Measurements from ENCODE around the gene CLCNKA.
"Not testable (repeated sequence)": the region's sequence is repeated elsewhere in the genome, so short reads cannot be mapped to it uniquely, and the experiment has no call there.

Gene CLCNKA

GRCh38 chr1:16055613-16056520 lies 34.0 kb downstream of the CLCNKA start:
- Histone ChIP-seq H3K27me3 (ENCODE audit: control insufficient read depth, insufficient read depth, low read length) (no peaks in the 10 kb centered on the region), H3K27ac (ENCODE audit: low read depth, low read length) (no peak overlapping the region), H3K9ac (ENCODE audit: low read length) (no peak overlapping the region), H3K4me3 (ENCODE audit: low read length) (peak overlapping the region; percentile 21), H3K36me3 (ENCODE audit: control insufficient read depth, insufficient read depth, low read length) (no peaks in the 10 kb centered on the region), H3K4me1 (ENCODE audit: control insufficient read depth, insufficient read depth, low read length) (no peaks in the 10 kb centered on the region)

DNA sequence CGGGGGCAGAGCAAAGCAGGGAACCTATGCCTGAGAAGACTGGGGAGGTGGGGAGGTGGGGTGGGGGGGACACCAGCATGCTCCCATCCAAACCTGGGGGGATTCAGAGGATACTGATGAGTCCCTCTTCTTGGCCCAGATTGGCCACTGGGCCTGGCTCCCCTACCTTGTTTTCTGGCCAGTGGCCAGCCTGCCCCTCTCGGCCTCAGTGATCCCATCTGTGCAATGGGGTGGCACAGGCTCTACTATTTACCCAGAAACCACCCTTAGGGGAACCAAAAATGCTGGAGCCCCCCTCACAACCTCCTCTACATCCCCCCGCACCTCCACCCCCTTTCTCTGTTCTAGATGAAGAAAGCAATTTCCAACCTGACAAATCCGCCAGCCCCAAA lies 34.7 kb downstream of the CLCNKA start:
- not testable (repeated sequence) for H3K4me3 ChIP-seq (ENCODE audit: low read length); H3K36me3 ChIP-seq (ENCODE audit: control insufficient read depth, insufficient read depth, low read length); H3K27ac ChIP-seq (ENCODE audit: low read depth, low read length); H3K4me1 ChIP-seq (ENCODE audit: control insufficient read depth, insufficient read depth, low read length); H3K9ac ChIP-seq (ENCODE audit: low read length); H3K27me3 ChIP-seq (ENCODE audit: control insufficient read depth, insufficient read depth, low read length)

DNA sequence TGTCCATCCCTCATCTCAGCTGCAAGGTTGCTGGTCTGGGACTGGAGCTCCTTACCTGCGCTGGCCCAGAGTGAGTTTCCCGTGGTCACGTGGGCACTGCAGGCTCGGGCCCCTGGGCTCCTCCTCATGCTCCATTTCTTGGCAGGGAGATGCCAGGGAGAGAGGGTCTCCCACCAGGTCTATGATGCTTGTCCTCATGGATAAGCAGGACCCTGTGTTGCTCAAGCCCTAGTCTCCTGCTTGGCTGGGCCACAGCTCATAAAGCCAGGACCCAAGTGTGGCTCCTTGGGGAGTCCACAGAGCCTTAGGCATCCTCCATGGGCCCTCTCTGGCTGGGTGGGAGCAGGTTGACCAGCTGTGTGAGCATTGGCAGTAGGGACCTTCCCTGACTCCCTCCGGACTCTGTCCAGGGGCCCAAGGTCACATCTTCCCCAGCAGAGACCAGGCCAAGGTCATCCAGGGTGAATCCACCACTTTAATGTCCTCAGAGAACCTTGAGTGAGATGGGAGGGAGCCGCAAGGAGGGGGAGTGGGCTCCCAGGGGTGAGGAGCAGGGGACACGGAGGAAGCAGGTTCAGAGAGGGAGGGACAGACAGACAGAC lies 35.6 kb downstream of the CLCNKA start:
- not testable (repeated sequence) for H3K27me3 ChIP-seq (ENCODE audit: control insufficient read depth, insufficient read depth, low read length); H3K4me1 ChIP-seq (ENCODE audit: control insufficient read depth, insufficient read depth, low read length); H3K9ac ChIP-seq (ENCODE audit: low read length); H3K27ac ChIP-seq (ENCODE audit: low read depth, low read length); H3K36me3 ChIP-seq (ENCODE audit: control insufficient read depth, insufficient read depth, low read length); H3K4me3 ChIP-seq (ENCODE audit: low read length)

GRCh38 chr1:16058394-16059120 lies 36.7 kb downstream of the CLCNKA start:
- not testable (repeated sequence) for H3K36me3 ChIP-seq (ENCODE audit: control insufficient read depth, insufficient read depth, low read length); H3K27me3 ChIP-seq (ENCODE audit: control insufficient read depth, insufficient read depth, low read length); H3K4me3 ChIP-seq (ENCODE audit: low read length); H3K27ac ChIP-seq (ENCODE audit: low read depth, low read length); H3K9ac ChIP-seq (ENCODE audit: low read length); H3K4me1 ChIP-seq (ENCODE audit: control insufficient read depth, insufficient read depth, low read length)

DNA sequence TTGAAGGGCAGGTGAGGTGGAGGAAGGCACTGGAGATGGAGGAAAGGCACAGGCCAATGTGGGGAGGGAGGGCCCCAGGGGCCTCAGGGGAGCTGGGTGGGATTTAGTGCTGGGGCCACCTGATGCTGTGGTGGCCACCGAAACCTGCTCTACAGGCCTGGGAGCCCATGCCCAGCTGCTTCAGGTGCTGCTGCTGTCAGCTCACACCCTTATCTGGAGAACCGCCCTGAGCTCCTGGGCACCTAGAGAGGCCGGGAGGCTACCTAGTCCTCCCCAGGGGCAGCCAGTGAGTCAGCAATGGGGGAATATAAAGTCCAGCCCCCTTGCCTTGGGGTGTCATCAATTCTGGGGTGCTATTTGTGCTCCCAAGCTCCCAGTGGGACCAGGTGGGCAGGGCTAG lies 39.4 kb downstream of the CLCNKA start:
- Histone ChIP-seq H3K4me3 (ENCODE audit: low read length) (no peak overlapping the region), H3K36me3 (ENCODE audit: control insufficient read depth, insufficient read depth, low read length) (no peaks in the 10 kb centered on the region), H3K4me1 (ENCODE audit: control insufficient read depth, insufficient read depth, low read length) (no peaks in the 10 kb centered on the region), H3K27me3 (ENCODE audit: control insufficient read depth, insufficient read depth, low read length) (no peaks in the 10 kb centered on the region), H3K9ac (ENCODE audit: low read length) (no peak overlapping the region), H3K27ac (ENCODE audit: low read depth, low read length) (no peak overlapping the region)

DNA sequence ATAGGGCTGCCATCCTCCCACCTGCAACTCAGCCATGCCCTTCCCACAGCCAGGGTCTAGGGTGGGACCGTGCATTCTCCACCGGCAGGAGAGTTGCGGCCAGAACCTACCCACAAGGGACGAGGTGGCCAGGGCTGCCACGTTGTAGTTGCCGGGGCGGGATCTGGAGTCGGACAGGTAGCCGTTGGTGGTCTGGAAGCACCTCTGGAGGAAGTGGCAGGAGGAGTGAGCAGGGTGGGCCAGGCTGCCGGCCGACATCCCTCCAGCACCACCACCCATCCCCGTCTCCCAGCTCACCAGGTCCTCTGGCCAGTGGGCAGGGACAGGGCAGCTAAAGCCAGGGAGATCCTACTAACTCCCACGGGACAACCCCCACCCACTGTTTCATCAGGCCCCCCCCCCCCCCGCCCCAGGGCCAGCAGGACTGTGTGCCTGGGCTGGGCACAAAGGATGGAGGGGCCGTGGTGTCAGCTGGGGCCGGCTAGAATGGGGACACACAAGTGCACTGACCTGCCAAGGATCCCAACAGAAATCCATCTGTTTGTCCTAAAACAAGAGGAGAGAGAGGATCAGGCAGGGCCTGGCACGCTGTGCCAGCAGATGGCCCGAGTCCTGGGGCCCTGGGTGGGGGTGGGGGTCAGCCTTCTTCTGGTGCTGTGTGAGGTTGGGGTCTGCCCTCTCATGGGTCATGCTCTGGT lies 40.3 kb downstream of the CLCNKA start:
- H3K9ac ChIP-seq (ENCODE audit: low read length); H3K27ac ChIP-seq (ENCODE audit: low read depth, low read length); H3K4me1 ChIP-seq (ENCODE audit: control insufficient read depth, insufficient read depth, low read length); H3K36me3 ChIP-seq (ENCODE audit: control insufficient read depth, insufficient read depth, low read length); H3K27me3 ChIP-seq (ENCODE audit: control insufficient read depth, insufficient read depth, low read length); H3K4me3 ChIP-seq (ENCODE audit: low read length): not testable (repeated sequence)

DNA sequence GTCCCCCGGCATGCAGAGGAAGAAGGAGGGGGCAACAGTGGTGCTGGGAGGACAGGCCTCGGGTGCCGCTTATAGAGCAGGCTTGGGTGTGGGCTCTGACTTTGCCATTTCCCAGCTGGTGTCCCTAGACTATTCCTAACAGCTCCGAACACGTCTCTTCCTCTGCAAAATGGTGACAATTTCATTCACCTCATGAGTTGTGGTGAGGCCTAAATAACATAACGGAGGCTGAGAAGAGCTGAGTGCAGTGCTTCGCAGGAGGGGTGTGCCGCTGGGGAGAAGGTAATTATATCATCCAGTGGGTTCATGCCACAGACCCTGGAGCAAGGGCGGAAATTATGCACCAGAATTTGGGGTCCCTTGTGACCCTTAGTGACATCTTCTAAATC lies 40.8 kb downstream of the CLCNKA start:
- not testable (repeated sequence) for H3K4me1 ChIP-seq (ENCODE audit: control insufficient read depth, insufficient read depth, low read length); H3K4me3 ChIP-seq (ENCODE audit: low read length)

GRCh38 chr1:16063226-16063829 lies 41.5 kb downstream of the CLCNKA start:
- H3K4me1 ChIP-seq (ENCODE audit: control insufficient read depth, insufficient read depth, low read length) = no peaks in the 10 kb centered on the region
- H3K27ac ChIP-seq (ENCODE audit: low read depth, low read length) = no peak overlapping the region
- no peaks in the 10 kb centered on the region for H3K27me3 ChIP-seq (ENCODE audit: control insufficient read depth, insufficient read depth, low read length)
- no peaks in the 10 kb centered on the region for H3K36me3 ChIP-seq (ENCODE audit: control insufficient read depth, insufficient read depth, low read length)
- no peak overlapping the region for H3K4me3 ChIP-seq (ENCODE audit: low read length)
- H3K9ac ChIP-seq (ENCODE audit: low read length) = no peak overlapping the region

More for the DNA sequence above, 40.8 kb downstream of the CLCNKA start:
- not testable (repeated sequence) for H3K9ac ChIP-seq (ENCODE audit: low read length); H3K27ac ChIP-seq (ENCODE audit: low read depth, low read length); H3K36me3 ChIP-seq (ENCODE audit: control insufficient read depth, insufficient read depth, low read length); H3K27me3 ChIP-seq (ENCODE audit: control insufficient read depth, insufficient read depth, low read length)

GRCh38 chr1:16063921-16064320 lies 42.1 kb downstream of the CLCNKA start:
- no peaks in the 10 kb centered on the region for H3K4me1 ChIP-seq (ENCODE audit: control insufficient read depth, insufficient read depth, low read length)
- no peak overlapping the region for H3K27ac ChIP-seq (ENCODE audit: low read depth, low read length)
- no peak overlapping the region for H3K9ac ChIP-seq (ENCODE audit: low read length)
- H3K4me3 ChIP-seq (ENCODE audit: low read length) = no peak overlapping the region
- H3K36me3 ChIP-seq (ENCODE audit: control insufficient read depth, insufficient read depth, low read length) = no peaks in the 10 kb centered on the region
- no peaks in the 10 kb centered on the region for H3K27me3 ChIP-seq (ENCODE audit: control insufficient read depth, insufficient read depth, low read length)

GRCh38 chr1:16064536-16065268 lies 42.9 kb downstream of the CLCNKA start:
- H3K27ac ChIP-seq (ENCODE audit: low read depth, low read length) = no peak overlapping the region
- H3K36me3 ChIP-seq (ENCODE audit: control insufficient read depth, insufficient read depth, low read length) = no peaks in the 10 kb centered on the region
- H3K4me1 ChIP-seq (ENCODE audit: control insufficient read depth, insufficient read depth, low read length) = no peaks in the 10 kb centered on the region

GRCh38 chr1:16065269-16065576 lies 43.4 kb downstream of the CLCNKA start:
- Histone ChIP-seq H3K36me3 (ENCODE audit: control insufficient read depth, insufficient read depth, low read length) (no peaks in the 10 kb centered on the region), H3K4me3 (ENCODE audit: low read length) (no peak overlapping the region), H3K4me1 (ENCODE audit: control insufficient read depth, insufficient read depth, low read length) (no peaks in the 10 kb centered on the region), H3K27me3 (ENCODE audit: control insufficient read depth, insufficient read depth, low read length) (no peaks in the 10 kb centered on the region), H3K9ac (ENCODE audit: low read length) (no peak overlapping the region), H3K27ac (ENCODE audit: low read depth, low read length) (no peak overlapping the region)

More at GRCh38 chr1:16064536-16065268, 42.9 kb downstream of the CLCNKA start:
- Histone ChIP-seq H3K4me3 (ENCODE audit: low read length) (no peak overlapping the region), H3K9ac (ENCODE audit: low read length) (no peak overlapping the region), H3K27me3 (ENCODE audit: control insufficient read depth, insufficient read depth, low read length) (no peaks in the 10 kb centered on the region)

All from rectal smooth muscle tissue (tissue), 1 donor.